Left lobe of liver (tissue), 2 donors: Measurements from ENCODE around the gene BTBD7. TPM values are rescaled to one million over a fixed set of nuclear protein-coding genes. Genes with fewer than 3 reads are reported as not detected.
A peak's percentile ranks its signal among the peaks of the same experiment; 100 is the strongest.

Experiments used
- ATAC-seq: fragments of 200-7000 bp; cut with Tn5 transposase; one replicate; pipeline ENCODE4 v1.9.1; 2020; ENCODE audit warnings: mild to moderate bottlenecking, moderate library complexity
- DNase-seq: peaks from one replicate; pipeline ENCODE4 v3.0.0-alpha.2; 2020; ENCODE audit warnings: low spot score
- total RNA-seq: library from RNA; stranded (reverse); gene quantifications from one replicate; pipeline ENCODE4 v1.2.1, GENCODE V29; 2021
- donor health status: DM: no; HTN: no; CAD: no; lungs with moderate emphysema.
- donor health status: DM: no; HTN: yes; CAD: no.

BTBD7 gene
- total RNA-seq, 1 donor from 2014 or later, result 11.0 TPM

DNA sequence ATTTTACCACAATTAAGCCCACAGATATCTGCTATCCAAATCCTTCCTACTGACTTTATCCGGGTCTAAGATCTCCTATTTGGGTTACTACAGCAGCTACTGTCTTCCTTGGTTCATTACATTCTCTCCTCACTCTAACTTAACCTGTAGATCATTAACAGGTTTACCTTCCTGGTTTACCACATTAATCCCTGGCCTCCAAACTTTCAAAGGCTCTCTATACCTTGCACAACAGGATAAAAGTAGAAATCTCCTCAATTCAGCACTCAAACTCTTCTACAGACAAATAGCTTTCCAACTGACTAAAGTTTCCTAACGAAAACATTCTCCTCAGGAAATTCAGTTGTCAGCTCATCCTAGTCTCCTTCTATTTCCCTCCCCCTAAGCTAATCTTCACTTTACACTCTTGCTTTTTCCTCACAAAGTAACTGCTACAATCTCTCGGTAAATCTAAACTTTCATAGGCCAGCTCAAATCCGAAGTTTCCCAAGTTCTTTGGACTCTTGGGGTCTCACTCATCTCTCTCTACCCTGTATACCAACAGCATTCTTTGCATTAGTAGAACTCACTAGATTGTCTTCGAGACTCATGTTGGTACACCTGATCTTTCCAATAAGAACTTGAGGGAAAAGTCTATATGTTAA, 2.7 kb downstream of the BTBD7 start:
- ATAC-seq, result peak; percentile 10
- no peak for DNase-seq

DNA sequence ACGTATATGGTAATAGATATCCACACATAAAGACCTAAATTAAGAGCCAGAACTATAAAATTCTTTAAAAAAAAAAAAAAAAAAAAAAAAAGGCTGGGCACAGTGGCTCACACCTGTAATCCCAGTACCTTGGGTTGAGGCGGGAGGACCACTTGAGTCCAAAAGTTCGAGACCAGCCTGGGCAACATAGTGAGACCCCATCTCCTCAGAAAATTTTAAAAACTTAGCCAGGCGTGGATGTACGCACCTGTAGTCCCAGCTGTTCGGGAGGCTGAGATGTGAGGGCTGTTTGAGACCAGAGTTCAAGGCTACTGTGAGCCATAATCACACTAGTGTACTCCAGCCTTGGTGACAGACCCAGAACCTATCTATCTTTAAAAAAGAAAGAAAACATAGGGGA, 4.3 kb downstream of the BTBD7 start:
- ATAC-seq (no peak), DNase-seq (no peak)

DNA sequence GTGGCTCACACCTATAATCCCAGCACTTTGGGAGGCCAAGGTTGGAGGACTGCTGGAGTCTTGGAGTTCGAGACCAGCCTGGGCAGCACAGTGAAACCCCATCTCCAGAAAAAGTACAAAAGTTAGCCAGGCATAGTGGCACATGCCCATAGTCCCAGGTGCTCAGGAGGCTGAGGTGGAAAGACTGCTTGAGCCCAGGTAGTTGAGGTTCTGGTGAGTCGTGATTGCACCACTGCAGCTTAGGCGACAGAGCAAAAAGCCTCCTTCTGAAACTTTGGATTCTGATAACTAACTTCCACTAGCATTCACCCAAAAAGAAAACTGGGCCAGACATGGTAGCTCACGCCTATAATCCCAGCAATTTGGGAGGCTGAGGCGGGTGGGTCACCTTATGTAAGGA, 6.6 kb downstream of the BTBD7 start:
- ATAC-seq (no peak), DNase-seq (no peak)

DNA sequence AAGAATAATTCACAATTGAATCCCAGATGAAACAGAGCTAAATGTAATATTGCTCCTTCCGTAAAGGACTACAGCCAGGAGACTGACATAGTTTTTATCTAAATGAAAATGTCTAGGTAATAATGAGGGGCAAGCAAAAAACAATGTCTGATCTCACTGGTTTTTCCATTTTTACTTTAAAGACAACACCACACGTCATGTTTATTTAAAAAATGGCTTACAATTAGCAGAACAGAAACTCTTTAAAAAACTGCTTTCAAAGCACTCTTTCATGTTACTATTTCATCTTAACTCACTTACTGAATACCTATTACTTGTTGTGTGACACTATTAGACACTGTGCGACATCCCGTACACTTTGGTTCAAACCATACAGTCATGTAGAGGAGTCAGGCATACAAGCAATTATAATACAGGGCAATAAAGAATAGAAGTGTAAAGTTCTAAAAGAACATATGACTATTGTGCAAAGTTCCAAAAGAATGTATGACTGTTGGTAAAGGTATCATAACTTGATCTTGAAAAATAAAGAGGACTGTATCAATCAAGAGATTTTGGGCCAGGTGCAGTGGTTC, 9.1 kb downstream of the BTBD7 start:
- no peak for ATAC-seq

DNA sequence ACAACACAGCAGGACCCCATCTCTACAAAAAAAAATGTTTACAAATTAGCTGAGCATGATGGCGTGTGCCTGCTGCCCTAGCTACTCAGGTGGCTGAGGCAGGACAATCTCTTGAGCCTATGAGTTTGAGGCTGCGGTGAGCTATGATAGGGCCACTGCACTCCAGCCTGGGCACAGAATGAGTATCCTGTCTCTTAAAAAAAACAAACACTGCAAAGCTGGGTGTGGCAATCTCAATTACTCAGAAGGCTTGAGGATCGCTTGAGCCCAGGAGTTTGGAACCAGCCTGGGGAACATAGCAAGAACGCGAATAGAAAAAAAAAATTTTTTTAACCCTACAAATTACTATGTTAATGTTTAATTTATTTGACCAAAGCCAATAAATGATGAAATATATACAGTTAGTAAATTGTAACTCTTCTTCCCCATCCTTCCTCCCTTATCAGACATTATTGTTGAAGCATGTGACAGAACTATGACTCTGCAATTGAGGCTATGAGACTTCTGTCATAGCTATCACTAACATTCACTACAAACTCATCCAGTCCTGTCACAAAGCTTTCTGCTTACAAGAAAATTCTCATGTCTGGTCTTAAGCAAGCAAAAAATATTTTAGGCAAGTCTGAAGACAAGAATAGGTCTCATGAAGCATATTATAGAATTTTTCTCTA, 9.8 kb downstream of the BTBD7 start:
- DNase-seq (no peak), ATAC-seq (no peak)

More for the DNA sequence above, 9.1 kb downstream of the BTBD7 start:
- DNase-seq, result no peak

DNA sequence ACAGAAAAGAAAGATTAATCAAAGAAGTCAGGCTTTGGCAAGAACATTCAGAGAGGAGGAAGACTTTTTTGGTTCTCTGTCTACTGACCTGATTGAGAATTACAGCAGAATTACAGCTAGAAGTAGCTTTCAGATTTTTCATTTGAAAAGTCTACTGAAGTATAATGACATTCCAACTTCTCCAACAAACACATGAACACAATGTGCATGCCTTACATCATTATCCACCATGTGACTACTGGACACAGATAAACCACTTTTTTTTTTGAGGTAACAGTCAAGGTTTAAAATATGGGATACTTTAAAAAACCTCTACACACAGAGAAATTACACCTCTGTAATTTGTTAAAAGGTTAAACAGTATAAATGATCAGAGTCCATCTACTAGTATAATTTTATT, 12.3 kb downstream of the BTBD7 start:
- DNase-seq (no peak), ATAC-seq (no peak)

DNA sequence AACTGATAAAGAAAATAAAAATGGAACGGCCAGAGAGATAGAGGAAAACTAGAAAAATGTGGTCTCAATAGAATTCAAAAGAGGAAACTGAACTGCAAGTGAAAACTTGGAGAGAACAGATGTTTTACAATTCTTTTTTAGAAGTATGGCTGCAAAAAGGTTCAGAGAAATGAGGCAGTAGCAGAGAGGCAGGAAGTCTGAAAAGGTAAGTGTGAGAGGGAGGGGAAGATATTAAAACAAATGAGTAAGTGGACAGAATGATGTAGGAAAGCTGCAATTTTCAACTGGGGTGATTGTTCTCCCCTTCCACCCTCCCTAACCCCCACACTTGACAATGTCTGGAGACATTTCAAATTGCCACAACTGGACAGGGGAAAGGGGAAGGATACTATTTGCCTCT, 12.9 kb downstream of the BTBD7 start:
- DNase-seq, result no peak

DNA sequence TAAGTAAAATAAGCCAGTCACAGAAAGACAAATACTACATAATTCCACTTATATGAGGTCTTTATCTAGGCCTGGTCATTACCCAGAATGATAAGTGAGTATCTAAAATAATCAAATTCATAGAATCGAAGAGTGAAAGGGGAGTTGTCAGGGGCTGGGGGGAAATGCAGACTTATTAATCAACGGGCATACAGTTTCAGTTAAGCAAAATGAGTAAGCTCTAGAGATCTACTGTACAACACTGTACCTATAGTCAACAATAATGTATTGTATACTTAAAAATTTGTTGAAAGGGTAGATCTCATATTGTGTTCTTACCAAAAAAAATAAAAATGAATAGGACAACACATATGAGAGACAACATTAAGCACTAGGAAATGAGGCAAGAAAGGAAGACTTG, 13.3 kb downstream of the BTBD7 start:
- DNase-seq, result no peak
- no peak for ATAC-seq

More for the DNA sequence above, 12.9 kb downstream of the BTBD7 start:
- no peak for ATAC-seq

DNA sequence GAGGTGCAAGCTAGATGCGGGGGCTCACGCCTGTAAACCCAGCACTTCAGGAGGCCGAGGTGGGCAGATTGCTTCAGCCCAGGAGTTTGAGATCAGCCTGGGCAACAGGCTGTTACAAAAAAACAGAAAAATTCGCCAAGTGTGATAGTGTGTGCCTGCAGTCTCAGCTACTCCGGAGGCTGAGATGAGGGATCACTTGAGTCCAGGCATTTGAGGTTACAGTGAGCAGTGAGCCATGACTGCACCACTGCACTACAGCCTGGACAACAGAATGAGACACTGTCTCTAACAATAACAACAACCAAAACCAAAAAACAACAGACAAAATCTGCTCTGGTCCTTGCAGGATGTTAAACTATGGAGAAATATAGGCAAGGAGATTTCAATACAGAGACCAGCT, 13.9 kb downstream of the BTBD7 start:
- ATAC-seq, result no peak
- no peak for DNase-seq

DNA sequence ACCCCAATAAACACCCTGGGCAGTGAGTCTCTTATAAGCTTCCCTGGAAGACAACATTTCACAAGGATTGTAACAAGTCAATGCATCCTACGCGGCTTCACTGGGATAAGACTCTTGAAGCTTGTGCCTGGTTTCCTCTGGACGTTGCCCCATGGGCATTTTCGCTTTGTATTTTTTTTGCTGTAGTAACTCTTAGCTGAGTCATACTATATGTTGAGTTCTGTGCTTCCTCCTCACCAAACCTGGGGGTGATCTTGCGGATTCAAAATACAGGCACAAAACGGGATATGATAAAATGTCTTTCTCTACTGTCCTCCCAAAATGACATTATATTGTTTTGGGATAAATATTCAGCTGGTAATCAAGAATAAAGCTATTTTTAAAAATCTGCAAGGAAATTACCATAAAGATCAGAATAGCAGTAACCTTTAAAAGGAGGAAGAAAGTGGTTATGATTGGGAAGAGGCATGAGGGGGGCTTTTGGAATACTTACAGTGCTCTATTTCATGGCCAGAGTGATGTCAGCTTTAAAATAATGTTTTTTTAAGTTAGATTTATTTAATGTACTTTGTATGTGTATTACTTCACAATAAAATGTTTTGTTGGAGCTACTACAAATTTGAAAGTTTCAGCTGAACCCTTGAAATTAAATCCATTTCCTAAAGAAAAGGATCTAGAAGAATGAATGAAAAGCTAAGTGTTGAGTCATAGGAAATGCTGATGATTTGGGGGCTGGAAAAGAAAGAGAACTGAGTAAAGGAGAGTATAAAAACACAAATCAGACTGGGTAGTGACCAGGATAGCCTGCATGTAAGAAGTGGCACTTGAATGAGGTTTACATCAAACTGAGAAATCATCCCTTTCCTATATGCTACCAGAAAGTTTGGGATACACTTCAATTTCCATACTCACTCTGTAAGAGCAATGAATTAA, 14.7 kb downstream of the BTBD7 start:
- ATAC-seq, result peak; percentile 29
- no peak for DNase-seq

DNA sequence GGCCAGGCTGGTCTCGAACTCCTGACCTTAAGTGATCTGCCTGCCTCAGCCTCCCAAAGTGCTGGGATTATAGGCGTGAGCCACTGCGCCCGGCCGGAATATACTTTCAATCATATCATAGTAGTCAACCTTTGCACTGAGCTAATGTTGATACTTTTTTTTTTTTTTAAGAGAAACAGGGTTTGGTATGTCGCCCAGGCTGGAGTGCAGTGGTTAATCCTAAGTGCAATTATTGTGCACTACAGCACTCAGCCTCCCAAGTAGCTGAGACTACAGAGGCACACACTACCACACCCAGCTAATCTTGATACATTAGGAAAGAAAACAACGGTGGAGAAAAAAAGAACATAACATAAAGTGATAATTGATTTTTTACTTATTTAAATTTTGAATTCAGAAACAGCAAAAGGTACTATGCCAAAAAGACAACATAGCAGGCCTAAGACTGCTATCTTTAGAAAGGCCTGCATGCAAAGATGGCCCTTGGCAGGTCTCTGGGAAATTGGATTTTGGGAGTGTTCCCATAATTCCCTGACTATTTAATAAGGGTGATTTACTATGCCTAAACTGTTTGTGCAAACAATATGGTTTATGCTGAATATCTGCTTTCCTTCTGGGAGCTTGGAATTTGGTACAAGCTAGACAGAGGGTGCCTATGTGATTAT, 15.5 kb downstream of the BTBD7 start:
- ATAC-seq (peak; percentile 44), DNase-seq (no peak)

DNA sequence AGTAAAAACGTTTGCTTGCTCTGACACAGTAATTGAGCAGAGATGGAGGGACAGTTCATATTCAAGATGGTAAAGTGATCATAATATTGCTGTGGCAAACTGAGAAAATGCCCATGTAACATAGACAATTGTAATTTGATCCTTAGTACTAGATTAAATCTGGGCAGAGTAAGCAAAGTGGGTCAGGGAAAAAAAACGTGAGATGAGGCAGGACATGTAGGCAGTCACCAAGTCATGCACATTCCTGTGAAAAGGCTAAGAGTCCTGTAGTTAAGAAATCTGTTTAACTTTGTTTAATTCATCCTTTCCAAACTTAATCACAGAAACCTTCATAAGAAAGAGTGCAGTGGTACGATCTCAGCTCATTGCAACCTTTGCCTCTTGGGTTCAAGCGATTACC, 16.1 kb downstream of the BTBD7 start:
- no peak for DNase-seq
- ATAC-seq, result no peak

DNA sequence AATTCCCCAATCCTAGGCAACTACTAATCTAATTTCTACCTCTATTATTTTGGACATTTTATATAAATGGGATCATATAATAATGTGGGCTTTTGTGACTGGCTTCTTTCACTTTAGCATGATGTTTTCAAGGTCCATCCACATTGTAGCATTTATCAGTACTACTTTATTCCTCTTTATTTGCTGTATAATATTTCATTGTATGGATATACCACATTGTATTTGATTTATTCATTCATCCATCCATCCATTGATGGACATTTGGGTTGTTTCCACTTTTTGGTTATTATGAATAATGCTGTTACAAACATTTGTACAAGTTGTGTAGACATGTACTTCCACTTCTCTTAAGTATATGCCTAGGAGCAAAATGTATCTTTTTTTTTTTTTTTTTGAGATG, 17.3 kb downstream of the BTBD7 start:
- DNase-seq, result no peak
- ATAC-seq, result no peak

DNA sequence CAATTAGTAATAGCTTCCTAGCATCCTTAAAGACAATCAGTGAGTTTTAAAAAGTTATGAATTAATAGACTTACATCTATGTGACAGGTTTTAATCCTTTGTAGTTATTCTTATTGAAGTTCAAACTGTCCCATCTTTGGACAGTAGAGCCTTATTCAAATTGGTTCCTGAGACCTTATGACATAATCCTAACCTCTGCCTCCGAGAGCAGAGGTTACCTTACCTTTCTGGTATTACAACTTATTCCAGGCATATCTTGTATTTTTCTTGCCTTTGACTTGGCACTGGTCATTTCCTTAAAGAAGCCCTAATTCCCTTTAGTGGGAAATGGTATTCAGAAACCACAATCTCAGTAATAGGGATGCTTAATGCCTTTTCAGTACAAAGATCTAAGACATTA, 21.8 kb downstream of the BTBD7 start:
- peak; percentile 58 for ATAC-seq
- no peak for DNase-seq

DNA sequence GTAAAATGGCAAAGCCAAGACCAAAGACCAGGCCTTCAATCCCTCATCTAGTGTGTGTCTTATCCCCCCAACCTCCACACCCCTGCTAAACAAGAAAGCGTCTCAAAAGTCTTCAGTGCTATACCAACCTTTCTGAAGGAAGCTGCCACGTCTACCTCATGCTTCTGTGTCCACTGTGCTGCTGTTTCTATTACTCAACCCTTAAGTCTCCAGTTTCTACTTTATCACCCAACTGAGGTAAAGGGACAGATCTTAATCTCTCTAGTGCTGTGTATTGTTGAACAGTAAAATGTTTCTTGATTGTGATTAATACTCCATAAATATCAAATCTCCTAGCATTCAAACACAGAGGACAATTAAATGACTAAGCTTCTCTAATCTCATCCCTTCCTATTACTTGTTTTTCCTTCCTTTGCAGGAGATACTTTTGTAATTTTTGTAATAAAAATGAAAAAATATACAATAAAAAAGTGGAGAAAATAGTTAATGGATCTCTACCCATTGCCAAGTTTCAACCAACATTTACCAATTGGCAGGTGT, 23.3 kb downstream of the BTBD7 start:
- ATAC-seq, result no peak
- no peak for DNase-seq

DNA sequence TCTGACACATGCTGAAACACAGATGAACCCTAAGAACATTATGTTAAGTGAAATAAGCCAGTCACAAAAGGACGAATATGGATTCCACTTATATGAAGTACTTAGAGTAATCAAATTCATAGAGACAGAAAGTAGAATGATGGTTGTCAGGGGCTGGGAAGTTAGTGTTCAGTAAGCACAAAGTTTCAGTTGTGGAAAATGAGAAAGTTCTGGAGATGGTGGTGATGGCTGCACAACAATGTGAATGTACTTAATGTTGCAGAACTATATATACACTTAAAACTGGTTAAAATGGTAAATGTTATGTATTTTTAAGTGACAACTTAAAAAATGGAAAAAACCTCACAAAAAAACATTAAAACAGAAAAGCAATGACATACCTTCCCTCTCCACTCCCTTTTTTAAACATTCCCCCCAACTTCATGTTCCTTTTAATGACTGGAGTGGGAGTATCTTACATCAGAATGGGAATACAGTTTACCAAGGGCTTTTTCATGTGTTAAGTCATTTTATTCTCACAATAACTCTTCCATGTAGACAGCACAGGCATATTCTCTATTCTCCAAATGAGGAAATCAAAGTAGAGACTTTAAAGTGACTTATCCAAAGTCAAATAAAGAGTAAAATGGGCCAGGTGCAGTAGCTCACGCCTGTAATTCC, 24.0 kb downstream of the BTBD7 start:
- no peak for ATAC-seq
- no peak for DNase-seq

DNA sequence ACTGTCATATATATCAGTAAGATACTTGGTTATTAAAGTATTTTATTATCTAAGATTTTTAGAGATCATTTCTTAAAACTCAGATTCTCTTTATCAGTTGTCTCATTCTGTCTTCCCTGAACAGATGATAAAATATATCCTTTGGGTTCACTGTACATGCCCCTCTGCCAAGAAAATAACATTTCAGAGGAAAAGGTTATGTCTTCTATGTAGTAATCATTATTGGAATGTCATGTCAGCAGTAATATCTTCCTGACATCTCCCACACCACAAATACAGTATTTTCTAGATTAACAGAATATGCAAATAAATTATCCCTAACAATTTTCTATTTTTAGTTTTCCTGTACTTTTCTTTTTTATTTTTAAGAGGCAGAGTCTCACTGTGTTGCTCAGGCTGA, 26.0 kb downstream of the BTBD7 start:
- DNase-seq, result no peak
- ATAC-seq, result no peak

DNA sequence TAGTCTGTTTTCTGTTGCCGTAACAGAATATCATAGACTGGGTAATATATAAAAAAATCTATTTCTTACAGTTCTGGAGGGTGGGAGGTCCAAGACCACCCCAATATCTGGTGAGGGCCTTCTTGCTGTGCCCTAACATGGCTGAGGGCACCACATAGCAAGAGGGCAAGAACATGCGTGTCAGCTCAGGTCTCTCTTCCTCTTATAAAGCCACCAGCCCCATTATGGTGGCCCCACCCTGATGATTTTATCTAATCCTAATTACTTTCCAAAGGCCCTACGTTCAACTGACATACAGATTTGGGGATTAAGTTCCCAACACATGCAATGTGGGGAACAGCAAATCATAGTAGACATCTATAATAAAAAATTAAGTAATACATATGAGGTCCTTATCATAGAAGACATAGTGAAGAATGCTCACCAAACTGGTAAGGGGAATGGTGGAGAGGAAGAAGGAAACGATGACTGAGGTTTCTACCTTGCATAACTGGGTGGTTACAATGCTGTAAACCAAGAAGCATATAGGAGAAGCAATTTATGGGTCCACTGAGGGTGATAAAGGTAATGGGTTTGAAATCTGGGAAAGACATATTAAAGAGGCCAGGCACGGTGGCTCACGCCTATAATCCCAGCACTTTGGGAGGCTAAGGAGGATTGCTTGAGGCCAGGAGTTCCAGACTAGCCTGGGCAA, 27.0 kb downstream of the BTBD7 start:
- ATAC-seq, result no peak
- no peak for DNase-seq

DNA sequence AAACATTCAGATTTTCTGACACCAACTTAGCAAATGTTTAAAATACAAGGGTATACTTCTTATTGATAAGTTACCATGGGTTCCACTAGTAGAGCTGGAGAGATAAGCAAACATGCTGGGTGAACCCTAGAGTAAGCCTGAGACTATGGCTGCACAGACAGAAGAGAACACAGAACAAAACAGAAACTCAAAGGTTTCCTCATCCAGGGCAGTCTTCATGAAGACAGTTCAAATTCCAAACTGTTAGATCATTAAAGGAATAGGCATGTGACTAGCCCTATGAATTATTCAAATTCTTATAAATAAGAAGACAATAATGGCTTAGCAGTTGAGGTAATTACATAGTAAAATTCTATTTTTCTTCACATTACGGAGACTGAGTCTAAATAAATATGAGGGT, 28.1 kb downstream of the BTBD7 start:
- DNase-seq (no peak), ATAC-seq (peak; percentile 65)

DNA sequence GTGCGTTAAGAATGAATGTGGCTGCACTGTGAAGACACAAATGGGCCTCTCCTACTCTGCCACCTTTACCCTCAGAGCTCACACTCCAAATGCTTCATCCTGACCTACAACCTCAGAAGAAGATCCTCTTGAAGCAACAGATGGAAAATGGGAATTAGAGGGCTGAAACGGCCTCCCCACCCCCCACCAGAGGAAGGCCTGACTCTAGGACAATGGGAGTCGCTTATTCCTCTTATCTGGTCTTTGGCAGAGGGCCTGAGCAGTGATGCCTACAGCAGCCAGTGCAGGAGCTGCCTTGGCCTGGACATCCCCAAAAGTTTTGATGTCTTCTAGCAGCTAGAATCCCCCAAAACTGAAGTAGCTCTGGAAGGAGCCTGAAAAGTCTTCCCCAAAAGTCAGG, 29.2 kb downstream of the BTBD7 start:
- ATAC-seq (peak; percentile 63), DNase-seq (no peak)
